ENCODE results near the gene FHIT.

GRCh38 chr3:60992395-60992794 is 258.9 kb downstream of the FHIT start:
- TF ChIP-seq POLR2A (IDR thresholded peaks at IDR 0.05) (no peak), CTCF (IDR thresholded peaks at IDR 0.05 in 4 of 5, conservative IDR thresholded peaks at IDR 0.05 in 1 of 5) (no peak)
